ENCODE data around the gene DSCAML1. TPM values are rescaled to one million over a fixed set of nuclear protein-coding genes. Genes with fewer than 3 reads are reported as not detected.

The DSCAML1 gene
- total and polyA plus RNA-seq, 2 of the 8 experiments (the other 6 are each of a cell fraction or from before 2014, with no cell fraction given) = 0.19 to 0.24 TPM

DNA sequence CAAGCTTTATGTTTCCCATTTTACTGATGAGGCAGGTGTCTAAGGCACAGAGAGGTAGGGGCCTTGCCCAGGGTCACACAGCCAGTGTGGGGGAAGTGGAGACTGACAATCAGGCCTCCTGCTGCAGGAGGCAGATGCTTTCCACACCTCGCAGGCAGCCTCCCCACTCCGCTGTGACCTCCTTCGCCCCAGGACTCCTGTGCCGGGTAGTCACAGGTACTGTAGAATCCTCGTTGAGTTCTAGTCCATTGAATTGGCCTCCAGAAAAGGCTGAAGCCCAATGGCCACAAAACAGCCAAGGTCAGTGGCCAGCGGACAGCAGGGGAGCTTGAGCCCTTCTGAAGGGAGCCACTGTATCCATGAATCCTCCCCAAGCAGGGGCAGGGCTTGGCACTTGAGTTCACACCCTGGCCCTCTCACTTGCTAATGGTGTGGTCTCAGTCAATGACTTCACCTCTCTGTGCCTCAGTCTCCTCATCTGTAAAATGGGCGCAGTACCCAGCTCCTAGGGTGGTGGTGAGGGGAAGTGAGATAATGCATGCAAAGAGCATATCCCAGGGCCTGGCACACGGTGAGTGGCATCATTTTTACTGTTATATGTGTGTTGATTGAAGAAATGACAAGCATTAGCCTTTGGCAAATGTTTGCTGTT lies 28.6 kb upstream of the DSCAML1 start (continued):
- TF ChIP-seq CHD7 (IDR thresholded peaks at IDR 0.05; ENCODE audit: insufficient replicate concordance, low read length) (no peak), RFX5 (IDR thresholded peaks at IDR 0.05; ENCODE audit: borderline replicate concordance, low read depth, low read length) (no peak), KDM1A (IDR thresholded peaks at IDR 0.05; ENCODE audit: borderline replicate concordance, low read length) (no peak), ATF3 (IDR thresholded peaks at IDR 0.05; ENCODE audit: insufficient read depth, low read depth, low read length) (no peak), TCF12 (IDR thresholded peaks at IDR 0.05; ENCODE audit: low read depth, low read length) (no peak), RBBP5 (IDR thresholded peaks at IDR 0.05; ENCODE audit: borderline replicate concordance, low read depth, low read length) (no peak), EGR1 (IDR thresholded peaks at IDR 0.05; ENCODE audit: borderline replicate concordance, low read depth, low read length) (no peak), RAD21 (IDR thresholded peaks at IDR 0.05 in 1 of 2, conservative IDR thresholded peaks at IDR 0.05 in 1 of 2; ENCODE audit: low read depth in 2 of 2, low read length in 2 of 2) (no peak), POLR2A (IDR thresholded peaks at IDR 0.05; ENCODE audit: control extremely low read depth in 1 of 2, low read depth in 2 of 2, low read length in 2 of 2) (no peak), HDAC2 (IDR thresholded peaks at IDR 0.05; ENCODE audit: borderline replicate concordance in 1 of 2, low read depth in 2 of 2, low read length in 2 of 2) (no peak)

Measured in H1 (cell line).